ENCODE results near the gene LGALS7B.
"Not testable (repeated sequence)": the region's sequence is repeated elsewhere in the genome, so short reads cannot be mapped to it uniquely, and the experiment has no call there.

LGALS7B gene

DNA sequence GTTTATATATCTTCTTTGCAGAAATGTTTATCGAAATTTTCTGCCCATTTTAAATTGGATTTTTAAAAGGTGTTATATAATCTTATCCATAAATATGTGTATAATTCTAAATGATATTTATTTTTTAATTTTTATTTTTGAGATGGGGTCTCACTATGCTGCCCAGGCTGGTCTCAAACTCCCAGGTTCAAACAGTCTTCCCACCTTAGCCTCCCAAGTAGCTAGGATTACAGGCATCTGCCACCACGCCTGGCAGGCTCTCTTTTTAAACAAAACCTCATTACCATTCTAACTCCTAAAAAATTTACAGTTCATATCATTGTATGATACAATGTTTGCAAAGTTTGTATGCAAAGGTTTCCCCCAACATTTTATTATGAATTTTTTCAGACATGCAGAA, 7.2 kb downstream of the LGALS7B start:
- no peak overlapping the region for H3K27ac ChIP-seq (ENCODE audit: low read length)
- no peak for DNase-seq (ENCODE audit: low read depth, low spot score)
- H3K9me3 ChIP-seq (ENCODE audit: control insufficient read depth, insufficient read depth, low read length), result no peaks in the 10 kb centered on the region
- no CpG with 5 or more reads among the region's 2 CpGs for WGBS (ENCODE audit: insufficient coverage, insufficient read length)
- no peaks in the 10 kb centered on the region for H3K27me3 ChIP-seq (ENCODE audit: control insufficient read depth, insufficient read depth, low read length)
- no peaks in the 10 kb centered on the region; the same call in 1 of the 2 replicates for H3K36me3 ChIP-seq (ENCODE audit: control insufficient read depth, insufficient read depth, low read length)
- H3K4me1 ChIP-seq (ENCODE audit: control insufficient read depth, insufficient read depth, low read length), result no peaks in the 10 kb centered on the region
- no peak overlapping the region for H3K4me3 ChIP-seq (ENCODE audit: low read length)

GRCh38 chr19:38797781-38798180, 8.8 kb downstream of the LGALS7B start:
- not testable (repeated sequence) for H3K36me3 ChIP-seq (ENCODE audit: control insufficient read depth, insufficient read depth, low read length); H3K9me3 ChIP-seq (ENCODE audit: control insufficient read depth, insufficient read depth, low read length); H3K4me3 ChIP-seq (ENCODE audit: low read length); H3K27me3 ChIP-seq (ENCODE audit: control insufficient read depth, insufficient read depth, low read length); H3K27ac ChIP-seq (ENCODE audit: low read length); H3K4me1 ChIP-seq (ENCODE audit: control insufficient read depth, insufficient read depth, low read length); DNase-seq (ENCODE audit: low read depth, low spot score)
- no CpG with 5 or more reads among the region's 33 CpGs for WGBS (ENCODE audit: insufficient coverage, insufficient read length)

- Histone ChIP-seq H3K9me3 (ENCODE audit: control insufficient read depth, insufficient read depth, low read length) (no peaks in the 10 kb centered on the region), H3K4me3 (ENCODE audit: low read length) (no peak overlapping the region), H3K27ac (ENCODE audit: low read length) (no peak overlapping the region), H3K36me3 (ENCODE audit: control insufficient read depth, insufficient read depth, low read length) (no peaks in the 10 kb centered on the region), H3K4me1 (ENCODE audit: control insufficient read depth, insufficient read depth, low read length) (no peaks in the 10 kb centered on the region), H3K27me3 (ENCODE audit: control insufficient read depth, insufficient read depth, low read length) (no peaks in the 10 kb centered on the region)
- WGBS (ENCODE audit: insufficient coverage, insufficient read length), result no CpG with 5 or more reads among the region's 10 CpGs
- no peak for DNase-seq (ENCODE audit: low read depth, low spot score)
Measured at GRCh38 chr19:38799104-38799503, 10.1 kb downstream of the LGALS7B start.

DNA sequence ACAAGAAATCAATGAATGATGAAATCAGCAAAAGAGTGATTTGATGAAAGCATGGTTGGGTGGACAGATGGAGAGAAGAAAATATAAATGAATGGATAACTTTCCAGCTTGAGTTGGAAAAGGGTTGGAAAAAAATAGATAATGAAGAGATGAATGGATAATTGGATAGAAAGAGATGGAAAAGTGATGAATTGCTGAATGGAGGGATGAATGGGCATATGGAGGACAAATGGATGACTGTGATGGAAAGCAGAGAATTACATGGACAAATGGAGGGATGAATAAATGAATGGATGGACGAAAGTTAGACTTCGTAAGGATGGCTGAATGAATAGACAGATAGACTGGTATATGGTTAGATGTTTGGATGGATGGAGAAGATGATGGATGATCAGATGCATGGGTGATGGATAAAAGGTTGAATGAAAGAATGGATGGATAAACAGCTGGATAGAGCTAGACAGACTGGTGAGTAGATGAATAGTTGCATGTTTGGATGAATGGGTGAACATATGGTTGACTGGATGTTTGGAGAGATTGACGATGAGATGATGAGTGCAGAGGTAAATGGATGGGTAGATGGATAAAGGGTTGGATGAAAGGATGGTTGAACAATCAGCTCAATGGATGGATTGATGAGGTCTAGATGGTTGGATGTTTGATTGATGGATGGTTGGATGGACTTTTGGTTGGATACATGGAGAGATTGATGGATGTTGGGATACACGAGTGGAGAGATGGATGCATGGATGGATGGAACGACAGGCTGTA, 11.8 kb downstream of the LGALS7B start:
- Histone ChIP-seq H3K27ac (ENCODE audit: low read length) (no peak overlapping the region), H3K36me3 (ENCODE audit: control insufficient read depth, insufficient read depth, low read length) (no peaks in the 10 kb centered on the region), H3K9me3 (ENCODE audit: control insufficient read depth, insufficient read depth, low read length) (no peaks in the 10 kb centered on the region), H3K4me3 (ENCODE audit: low read length) (no peak overlapping the region), H3K27me3 (ENCODE audit: control insufficient read depth, insufficient read depth, low read length) (no peaks in the 10 kb centered on the region), H3K4me1 (ENCODE audit: control insufficient read depth, insufficient read depth, low read length) (no peaks in the 10 kb centered on the region)
- 100% methylated on average over 4 of the region's 5 CpGs for WGBS (ENCODE audit: insufficient coverage, insufficient read length)
- no peak for DNase-seq (ENCODE audit: low read depth, low spot score)

- WGBS (ENCODE audit: insufficient coverage, insufficient read length), result no CpG with 5 or more reads among the region's 12 CpGs
- H3K27me3 ChIP-seq (ENCODE audit: control insufficient read depth, insufficient read depth, low read length), result no peaks in the 10 kb centered on the region
- no peak overlapping the region for H3K4me3 ChIP-seq (ENCODE audit: low read length)
- DNase-seq (ENCODE audit: low read depth, low spot score), result no peak
- H3K27ac ChIP-seq (ENCODE audit: low read length), result no peak overlapping the region
- no peaks in the 10 kb centered on the region for H3K9me3 ChIP-seq (ENCODE audit: control insufficient read depth, insufficient read depth, low read length)
- no peaks in the 10 kb centered on the region for H3K36me3 ChIP-seq (ENCODE audit: control insufficient read depth, insufficient read depth, low read length)
- no peaks in the 10 kb centered on the region for H3K4me1 ChIP-seq (ENCODE audit: control insufficient read depth, insufficient read depth, low read length)
Measured at GRCh38 chr19:38801359-38802095, 12.5 kb downstream of the LGALS7B start.

- no peaks in the 10 kb centered on the region for H3K9me3 ChIP-seq (ENCODE audit: control insufficient read depth, insufficient read depth, low read length)
- H3K4me1 ChIP-seq (ENCODE audit: control insufficient read depth, insufficient read depth, low read length), result no peaks in the 10 kb centered on the region
- no peaks in the 10 kb centered on the region for H3K27me3 ChIP-seq (ENCODE audit: control insufficient read depth, insufficient read depth, low read length)
- H3K4me3 ChIP-seq (ENCODE audit: low read length), result no peak overlapping the region
- H3K36me3 ChIP-seq (ENCODE audit: control insufficient read depth, insufficient read depth, low read length), result no peaks in the 10 kb centered on the region
- WGBS (ENCODE audit: insufficient coverage, insufficient read length), result no CpG with 5 or more reads among the region's 10 CpGs
- DNase-seq (ENCODE audit: low read depth, low spot score), result no peak
- no peak overlapping the region for H3K27ac ChIP-seq (ENCODE audit: low read length)
Measured at GRCh38 chr19:38803543-38803942, 14.5 kb downstream of the LGALS7B start.

- Histone ChIP-seq H3K27me3 (ENCODE audit: control insufficient read depth, insufficient read depth, low read length) (no peaks in the 10 kb centered on the region), H3K4me1 (ENCODE audit: control insufficient read depth, insufficient read depth, low read length) (no peaks in the 10 kb centered on the region), H3K36me3 (ENCODE audit: control insufficient read depth, insufficient read depth, low read length) (no peaks in the 10 kb centered on the region), H3K4me3 (ENCODE audit: low read length) (no peak overlapping the region), H3K9me3 (ENCODE audit: control insufficient read depth, insufficient read depth, low read length) (no peaks in the 10 kb centered on the region), H3K27ac (ENCODE audit: low read length) (no peak overlapping the region)
- no peak for DNase-seq (ENCODE audit: low read depth, low spot score)
- no CpG with 5 or more reads among the region's 1 CpG for WGBS (ENCODE audit: insufficient coverage, insufficient read length)
Measured at GRCh38 chr19:38805180-38805579, 16.2 kb downstream of the LGALS7B start.

- H3K36me3 ChIP-seq (ENCODE audit: control insufficient read depth, insufficient read depth, low read length), result no peaks in the 10 kb centered on the region
- H3K4me1 ChIP-seq (ENCODE audit: control insufficient read depth, insufficient read depth, low read length), result no peaks in the 10 kb centered on the region
- no peak for DNase-seq (ENCODE audit: low read depth, low spot score)
- H3K4me3 ChIP-seq (ENCODE audit: low read length), result no peak overlapping the region
- H3K27ac ChIP-seq (ENCODE audit: low read length), result no peak overlapping the region
- WGBS (ENCODE audit: insufficient coverage, insufficient read length), result no CpG with 5 or more reads among the region's 6 CpGs
- H3K27me3 ChIP-seq (ENCODE audit: control insufficient read depth, insufficient read depth, low read length), result no peaks in the 10 kb centered on the region
- H3K9me3 ChIP-seq (ENCODE audit: control insufficient read depth, insufficient read depth, low read length), result no peaks in the 10 kb centered on the region
Measured at GRCh38 chr19:38806371-38806770, 17.4 kb downstream of the LGALS7B start.

- H3K4me3 ChIP-seq (ENCODE audit: low read length); DNase-seq (ENCODE audit: low read depth, low spot score); H3K27me3 ChIP-seq (ENCODE audit: control insufficient read depth, insufficient read depth, low read length); H3K36me3 ChIP-seq (ENCODE audit: control insufficient read depth, insufficient read depth, low read length); H3K4me1 ChIP-seq (ENCODE audit: control insufficient read depth, insufficient read depth, low read length); H3K27ac ChIP-seq (ENCODE audit: low read length); H3K9me3 ChIP-seq (ENCODE audit: control insufficient read depth, insufficient read depth, low read length): not testable (repeated sequence)
- WGBS (ENCODE audit: insufficient coverage, insufficient read length), result no CpG with 5 or more reads among the region's 18 CpGs
Measured at GRCh38 chr19:38807374-38808098, 18.5 kb downstream of the LGALS7B start.

DNA sequence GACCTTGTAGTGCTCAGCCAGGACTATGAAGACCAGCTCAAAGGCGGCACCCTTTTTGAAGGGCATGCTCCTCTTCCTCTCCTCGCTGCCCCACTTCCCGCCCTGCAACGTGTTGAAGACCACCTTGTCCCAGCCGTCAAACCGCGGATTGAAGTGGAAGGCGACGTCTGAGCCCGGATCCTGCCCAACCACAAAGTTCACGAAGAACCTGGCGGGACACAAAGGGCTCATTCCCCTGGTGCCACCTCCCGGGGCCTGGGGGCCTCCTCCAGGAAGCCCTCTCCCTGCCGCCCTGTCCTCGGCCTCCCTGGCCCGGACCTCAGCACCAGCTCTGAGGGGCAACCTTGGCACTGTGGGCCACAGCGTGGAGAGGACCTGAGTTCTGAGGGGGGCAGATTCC, 19.7 kb downstream of the LGALS7B start:
- WGBS (ENCODE audit: insufficient coverage, insufficient read length), result no CpG with 5 or more reads among the region's 17 CpGs
- H3K4me3 ChIP-seq (ENCODE audit: low read length), result no peak overlapping the region
- no peaks in the 10 kb centered on the region for H3K27me3 ChIP-seq (ENCODE audit: control insufficient read depth, insufficient read depth, low read length)
- no peak for DNase-seq (ENCODE audit: low read depth, low spot score)
- H3K27ac ChIP-seq (ENCODE audit: low read length), result no peak overlapping the region
- H3K36me3 ChIP-seq (ENCODE audit: control insufficient read depth, insufficient read depth, low read length), result no peaks in the 10 kb centered on the region
- H3K4me1 ChIP-seq (ENCODE audit: control insufficient read depth, insufficient read depth, low read length), result no peaks in the 10 kb centered on the region
- H3K9me3 ChIP-seq (ENCODE audit: control insufficient read depth, insufficient read depth, low read length), result no peaks in the 10 kb centered on the region
